Stimulated activated CD4-positive, alpha-beta T cell treated with anti-CD3 and anti-CD28 coated beads, Interleukin-4, amount 100 ng/mL, for 24 hours (primary cell): ENCODE measurements around the gene TMEM255B.
"Not testable (repeated sequence)": the region's sequence is repeated elsewhere in the genome, so short reads cannot be mapped to it uniquely, and the experiment has no call there.

Source experiments
- DNase-seq: peaks from one replicate; pipeline ENCODE4 v3.0.0-alpha.2; 2020

Gene TMEM255B

GRCh38 chr13:113750554-113751399 is 8.2 kb upstream of the TMEM255B start:
- DNase-seq, result no peak

DNA sequence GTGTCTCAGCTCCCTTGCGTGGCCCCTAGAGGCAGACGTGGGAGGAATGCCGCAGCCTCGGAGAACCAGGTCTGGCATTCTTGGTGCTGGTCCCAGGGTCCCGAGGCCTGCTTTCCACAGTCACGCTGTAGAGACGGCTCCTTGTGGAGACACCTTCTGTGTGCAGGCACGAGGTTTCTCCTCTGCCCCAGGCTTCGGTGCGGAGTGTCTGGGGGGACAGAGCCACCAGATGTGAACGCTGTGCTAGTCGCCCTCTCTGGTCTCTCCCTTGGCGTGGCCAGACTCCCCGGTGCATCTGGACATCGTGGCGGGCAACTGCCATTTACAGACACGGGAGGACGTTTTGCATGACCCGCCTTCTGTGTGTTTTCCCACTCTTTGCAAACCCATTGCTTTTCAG is 7.5 kb upstream of the TMEM255B start:
- no peak for DNase-seq

DNA sequence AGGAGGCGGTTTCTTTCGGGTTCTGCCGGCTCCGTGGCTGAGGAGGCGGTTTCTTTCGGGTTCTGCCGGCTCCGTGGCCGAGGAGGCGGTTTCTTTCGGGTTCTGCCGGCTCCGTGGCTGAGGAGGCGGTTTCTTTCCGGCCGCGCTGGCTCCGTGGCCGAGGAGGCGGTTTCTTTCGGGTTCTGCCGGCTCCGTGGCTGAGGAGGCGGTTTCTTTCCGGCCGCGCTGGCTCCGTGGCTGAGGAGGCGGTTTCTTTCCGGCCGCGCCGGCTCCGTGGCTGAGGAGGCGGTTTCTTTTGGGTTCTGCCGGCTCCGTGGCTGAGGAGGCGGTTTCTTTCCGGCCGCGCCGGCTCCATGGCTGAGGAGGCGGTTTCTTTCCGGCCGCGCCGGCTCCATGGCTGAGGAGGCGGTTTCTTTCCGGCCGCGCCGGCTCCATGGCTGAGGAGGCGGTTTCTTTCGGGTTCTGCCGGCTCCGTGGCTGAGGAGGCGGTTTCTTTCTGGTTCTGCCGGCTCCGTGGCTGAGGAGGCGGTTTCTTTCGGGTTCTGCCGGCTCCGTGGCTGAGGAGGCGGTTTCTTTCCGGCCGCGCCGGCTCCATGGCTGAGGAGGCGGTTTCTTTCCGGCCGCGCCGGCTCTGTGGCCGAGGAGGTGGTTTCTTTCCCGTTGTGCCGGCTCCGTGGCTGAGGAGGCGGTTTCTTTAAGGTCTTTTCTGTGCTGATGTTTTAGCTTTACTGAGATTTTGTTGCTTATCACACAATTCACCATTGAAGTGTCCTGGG is 6.6 kb upstream of the TMEM255B start:
- DNase-seq, result not testable (repeated sequence)

DNA sequence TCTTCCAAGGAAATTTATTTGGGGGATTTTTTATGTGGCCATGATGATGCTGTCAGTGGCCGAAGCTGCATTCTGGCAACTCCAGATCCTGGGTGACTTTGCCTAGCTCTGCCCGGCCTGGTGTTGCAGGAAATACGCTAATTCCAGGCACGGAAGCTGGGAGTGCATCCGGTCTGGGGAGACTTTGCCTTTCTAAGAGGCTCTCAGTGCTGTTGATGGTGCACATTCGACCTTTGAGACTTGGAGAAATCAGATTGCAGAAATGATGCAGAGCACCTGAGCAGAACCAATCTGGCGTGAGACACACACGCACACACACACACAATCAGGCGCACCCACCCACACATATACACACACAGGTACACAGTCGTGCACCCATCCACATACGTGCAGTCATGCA is 5.9 kb upstream of the TMEM255B start:
- DNase-seq, result no peak

GRCh38 chr13:113754242-113754641 is 4.8 kb upstream of the TMEM255B start:
- no peak for DNase-seq

DNA sequence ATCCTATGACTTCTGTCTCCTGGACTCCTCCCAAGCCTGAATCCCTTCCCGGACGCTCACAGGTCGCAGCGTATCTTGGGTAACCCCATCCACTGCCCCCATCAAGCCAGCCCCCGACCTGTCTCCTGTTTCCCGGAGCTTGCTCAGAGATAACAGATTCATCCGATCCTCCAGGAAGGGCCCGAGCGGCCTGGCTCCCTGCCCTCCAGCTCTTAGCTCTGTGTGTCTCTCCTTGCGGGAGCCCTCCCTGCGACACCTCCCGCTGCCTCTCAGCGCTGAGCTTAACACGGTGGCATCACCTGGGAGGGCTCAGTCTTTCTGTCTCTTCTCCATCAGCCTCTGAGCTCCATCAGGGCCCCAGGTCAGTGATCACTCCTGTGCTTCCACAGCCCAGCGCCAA is 4.3 kb upstream of the TMEM255B start:
- no peak for DNase-seq

DNA sequence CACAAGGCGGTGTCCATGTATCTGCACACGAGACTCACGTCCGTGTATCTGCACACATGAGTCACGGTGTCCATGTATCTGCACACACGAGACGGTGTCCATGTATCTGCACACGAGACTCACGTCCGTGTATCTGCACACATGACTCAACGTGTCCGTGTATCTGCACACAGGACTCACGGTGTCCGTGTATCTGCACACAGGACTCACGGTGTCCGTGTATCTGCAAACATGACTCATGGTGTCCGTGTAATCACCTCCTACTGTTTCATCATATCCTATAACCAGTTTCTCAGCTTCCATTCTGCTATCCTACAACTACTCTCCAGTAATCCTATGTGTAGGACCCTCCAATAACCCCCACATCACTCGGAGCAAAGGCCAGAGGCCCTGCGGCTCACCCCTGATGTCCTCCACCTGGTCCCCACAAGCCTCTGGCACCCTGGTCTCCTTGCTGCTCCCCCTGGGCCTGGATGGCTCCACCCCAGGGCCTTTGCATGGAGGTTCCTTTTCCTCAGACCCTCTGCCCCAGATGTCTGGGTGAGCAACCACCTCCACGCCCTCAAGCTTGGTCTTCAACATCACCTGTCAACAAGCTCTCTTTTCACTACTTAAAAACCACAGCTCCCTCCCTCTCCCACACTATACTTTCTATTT is 2.5 kb upstream of the TMEM255B start:
- no peak for DNase-seq

DNA sequence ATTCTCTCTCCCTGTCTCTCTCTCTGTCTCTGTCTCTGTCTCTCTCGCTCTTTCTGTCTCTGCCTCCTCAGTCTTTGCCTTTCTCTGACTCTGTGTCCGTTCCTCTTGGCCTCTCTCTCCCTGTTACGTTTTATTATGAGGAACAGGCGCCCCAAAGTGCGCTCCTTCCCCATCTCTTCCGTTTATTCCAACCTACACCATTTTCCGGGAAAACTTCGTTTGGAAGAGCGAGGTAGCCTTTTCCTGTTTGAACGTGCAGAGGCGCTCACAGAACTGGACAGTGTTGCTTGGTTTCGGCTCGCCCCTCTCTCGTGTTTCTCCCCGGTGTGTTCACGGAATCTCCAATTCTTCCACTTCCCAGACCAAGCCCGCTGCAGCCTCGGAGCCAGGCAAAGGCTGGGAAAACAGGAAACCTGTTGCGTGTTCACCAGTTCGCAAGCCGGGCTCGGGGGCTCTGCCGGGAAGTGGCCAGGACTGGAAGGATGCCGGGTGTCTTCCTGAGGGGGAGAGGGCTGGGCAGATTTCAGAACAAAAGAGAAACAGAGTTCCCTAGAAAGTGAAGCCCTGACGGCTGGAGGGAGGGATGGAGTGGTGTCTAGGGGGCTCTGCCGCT is 605 bp downstream of the TMEM255B start:
- DNase-seq, result no peak

GRCh38 chr13:113761136-113761535 is 2.1 kb downstream of the TMEM255B start:
- no peak for DNase-seq

DNA sequence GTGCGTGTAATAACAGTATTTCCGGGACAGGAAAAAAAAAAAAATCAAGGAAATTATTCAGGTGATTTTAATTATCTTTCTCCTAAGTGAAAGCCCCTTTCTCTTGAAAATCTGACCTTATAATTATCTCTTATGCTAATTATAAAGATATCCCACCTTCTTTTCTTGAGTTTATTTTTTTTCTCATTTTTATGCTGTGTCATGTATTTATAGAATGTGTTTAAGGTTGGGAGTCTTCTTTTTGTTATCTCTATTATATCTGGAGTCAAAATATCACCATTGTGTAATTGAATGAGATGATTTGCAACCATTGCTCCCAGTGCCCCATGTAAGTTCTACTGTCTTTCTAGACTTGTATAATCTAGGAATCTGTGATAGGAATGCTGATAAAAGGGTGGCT is 3.0 kb downstream of the TMEM255B start:
- no peak for DNase-seq

DNA sequence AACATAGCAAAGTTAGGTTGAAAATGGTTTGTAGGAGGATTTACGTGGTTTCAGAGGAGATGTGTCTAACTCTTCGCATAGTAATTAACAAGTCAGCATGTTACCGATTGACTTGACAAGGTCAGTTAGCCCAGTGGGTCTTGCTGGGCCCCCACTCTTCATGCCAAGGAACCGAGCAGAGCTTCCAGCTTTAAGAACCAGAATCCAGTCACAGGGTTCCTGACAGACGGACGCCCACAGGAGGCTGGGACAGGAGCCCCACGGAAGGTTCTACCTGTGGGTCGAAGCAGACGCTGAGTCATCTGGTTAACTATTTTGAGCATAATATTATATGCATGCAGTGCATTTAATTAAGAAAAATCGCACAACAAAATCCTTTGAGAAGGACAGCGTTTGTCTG is 3.5 kb downstream of the TMEM255B start:
- DNase-seq, result no peak

GRCh38 chr13:113763254-113763653 is 4.2 kb downstream of the TMEM255B start:
- DNase-seq, result no peak

DNA sequence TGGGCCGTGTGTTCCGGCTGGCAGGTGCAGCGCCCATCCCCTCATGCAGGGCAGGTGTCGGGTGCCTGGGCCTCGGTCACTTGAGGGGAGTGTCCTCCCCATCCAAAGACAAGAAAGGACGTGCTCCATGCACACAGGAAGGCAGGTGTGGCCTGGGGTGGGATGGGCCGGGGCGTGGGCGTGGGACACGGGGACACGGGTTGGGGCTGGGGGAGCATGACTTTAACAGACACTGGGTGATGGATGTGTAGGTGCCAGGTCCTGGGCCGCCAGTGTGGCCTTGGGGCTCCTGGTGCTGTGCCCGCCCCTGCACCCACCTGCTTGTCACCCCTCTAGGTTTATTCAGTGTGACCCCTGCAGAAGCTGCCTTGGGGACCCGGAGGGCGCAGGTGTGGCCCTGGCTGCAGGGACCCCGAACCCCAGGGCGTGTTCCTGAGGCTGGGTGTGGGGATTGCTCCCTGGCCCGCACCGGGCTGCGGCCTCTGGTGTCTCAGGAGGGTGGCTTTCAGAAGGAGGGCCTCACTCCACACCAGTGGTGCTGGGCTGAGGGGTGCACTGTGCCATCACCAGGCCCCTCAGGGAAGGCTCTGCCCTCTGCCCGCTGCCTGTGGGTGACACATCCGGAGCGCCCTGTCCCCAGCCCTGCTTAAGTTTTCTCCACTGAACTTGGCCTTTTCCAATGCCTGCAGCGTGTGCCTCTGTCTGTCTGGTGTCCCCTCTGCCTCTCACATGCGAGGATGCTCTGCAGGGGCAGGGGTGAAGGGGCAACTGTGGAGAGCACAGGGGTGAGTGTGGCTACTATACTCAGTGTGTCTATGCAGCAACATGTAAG is 5.2 kb downstream of the TMEM255B start:
- no peak for DNase-seq

- DNase-seq, result no peak
Measured at GRCh38 chr13:113764793-113765563, 6.0 kb downstream of the TMEM255B start.

DNA sequence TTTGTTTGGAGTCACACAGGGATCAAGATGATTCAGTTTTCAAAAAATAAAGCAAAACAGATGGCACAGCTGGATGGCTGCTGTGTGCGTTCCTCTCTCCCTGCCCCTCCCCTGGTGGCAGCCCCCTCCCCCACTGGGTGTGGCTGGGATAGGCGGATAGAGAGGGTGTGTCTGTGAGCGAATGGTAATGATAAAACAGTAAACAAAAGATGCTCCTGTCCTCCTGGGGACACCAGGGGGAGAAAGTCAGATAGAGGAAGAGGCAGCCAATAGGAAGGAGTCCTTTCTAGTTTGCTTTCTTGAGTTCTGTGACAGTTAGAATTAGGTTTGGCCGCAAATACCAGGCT is 6.5 kb downstream of the TMEM255B start:
- no peak for DNase-seq

DNA sequence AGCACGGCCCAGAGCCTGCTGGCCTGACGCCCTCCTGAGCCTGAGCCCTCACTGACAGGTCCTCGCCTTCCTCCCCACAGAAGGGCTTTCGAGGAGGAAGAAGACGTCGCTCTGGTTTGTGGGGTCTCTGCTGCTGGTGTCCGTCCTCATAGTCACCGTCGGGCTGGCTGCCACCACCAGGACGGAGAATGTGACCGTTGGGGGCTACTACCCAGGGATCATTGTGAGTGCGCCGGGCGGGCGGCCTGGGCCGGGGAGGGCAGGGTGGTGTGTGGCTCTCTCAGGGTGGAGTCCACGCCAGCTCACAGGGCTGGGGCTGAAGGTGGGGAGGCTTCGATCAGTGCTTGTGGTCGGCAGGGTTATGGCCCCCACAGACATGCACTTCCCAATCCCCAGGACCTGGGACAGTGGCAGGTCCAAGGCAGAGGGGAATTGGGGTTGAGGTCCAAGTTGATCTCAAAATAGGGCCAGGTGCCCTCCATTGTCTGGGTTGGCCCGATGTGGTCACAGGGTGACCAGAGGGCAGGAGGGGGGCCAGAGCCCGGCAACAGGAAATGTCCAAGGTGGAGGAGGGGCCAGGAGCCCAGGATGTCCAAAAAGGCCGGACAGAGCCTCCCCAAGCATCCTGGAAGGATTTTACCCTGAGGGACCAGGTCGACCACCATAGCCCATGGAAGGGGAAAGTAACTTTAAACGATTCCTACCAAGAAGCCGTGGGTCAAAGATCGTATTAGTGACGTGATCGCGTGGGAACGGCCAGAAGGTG is 7.2 kb downstream of the TMEM255B start:
- no peak for DNase-seq

DNA sequence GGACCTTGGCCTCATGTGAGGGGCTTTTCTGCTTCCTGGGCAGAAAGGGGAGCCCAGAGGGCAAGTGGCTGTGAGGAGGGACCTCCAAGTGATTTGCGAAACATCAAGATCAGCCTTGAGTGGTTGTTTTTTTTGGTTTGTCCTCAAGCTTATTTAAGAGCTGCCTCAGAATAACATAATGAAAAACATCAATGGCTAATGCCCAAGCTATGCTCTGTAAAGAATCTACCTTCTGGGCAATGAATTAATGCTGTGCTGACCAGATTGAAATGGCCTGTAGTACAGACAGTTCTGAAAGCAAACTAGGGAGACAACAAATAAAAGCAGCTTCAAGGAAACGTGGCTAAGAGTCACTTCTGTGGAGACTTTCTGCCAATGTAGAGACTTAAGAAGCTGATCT is 8.3 kb downstream of the TMEM255B start:
- DNase-seq, result no peak

DNA sequence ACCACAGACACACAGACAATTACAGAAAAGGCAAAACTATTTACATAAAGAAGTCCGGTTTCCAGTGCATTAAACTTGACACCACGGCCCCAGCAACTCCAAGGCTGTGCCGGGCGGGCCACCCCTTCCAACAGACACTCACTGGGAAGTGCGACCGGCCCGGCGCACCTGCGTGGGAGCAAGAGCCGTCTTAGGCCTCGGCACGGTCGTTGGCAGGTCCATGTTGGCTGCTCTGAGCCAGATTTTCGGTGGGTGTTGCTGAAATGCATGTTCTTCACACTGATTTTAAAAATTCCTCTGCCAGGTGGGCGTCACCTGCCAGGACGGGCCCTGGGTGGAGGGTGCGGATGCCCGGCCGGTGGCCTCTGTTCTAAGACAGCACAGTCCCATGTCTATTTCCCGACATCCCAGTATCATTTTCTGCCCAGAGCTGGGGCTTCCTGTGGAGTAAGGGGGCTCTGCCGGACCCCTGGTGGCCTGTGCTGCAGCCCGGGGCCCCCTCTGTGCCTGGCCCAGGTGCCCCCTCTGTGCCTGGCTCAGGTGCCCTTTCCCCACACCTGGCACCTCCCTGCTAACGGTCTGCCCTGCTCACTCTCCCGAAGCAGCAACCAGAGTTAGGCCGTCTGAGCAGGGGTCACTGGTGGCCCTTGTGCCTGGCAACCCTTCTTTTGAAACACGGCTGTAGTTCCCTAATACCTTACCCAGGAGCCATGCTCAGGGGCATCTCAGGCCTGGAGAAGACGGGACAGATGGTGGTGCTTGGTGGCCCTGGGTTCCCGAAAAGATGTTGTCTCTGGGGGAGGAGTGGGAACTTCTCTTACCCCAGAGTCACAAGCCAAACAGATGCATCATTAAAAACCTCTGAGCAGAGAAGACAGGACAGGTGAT is 9.2 kb downstream of the TMEM255B start:
- DNase-seq, result no peak

GRCh38 chr13:113769106-113769505 is 10.1 kb downstream of the TMEM255B start:
- DNase-seq, result no peak

- no peak for DNase-seq
Measured at GRCh38 chr13:113769881-113770280, 10.9 kb downstream of the TMEM255B start.
